ENCODE results near the gene TMEM271.

Gene TMEM271

GRCh38 chr4:571838-572572 lies 4.1 kb downstream of the TMEM271 start:
- no peaks in the 10 kb centered on the region for H3K9me3 ChIP-seq (ENCODE audit: severe bottlenecking)
- TF ChIP-seq, protein P1, sequence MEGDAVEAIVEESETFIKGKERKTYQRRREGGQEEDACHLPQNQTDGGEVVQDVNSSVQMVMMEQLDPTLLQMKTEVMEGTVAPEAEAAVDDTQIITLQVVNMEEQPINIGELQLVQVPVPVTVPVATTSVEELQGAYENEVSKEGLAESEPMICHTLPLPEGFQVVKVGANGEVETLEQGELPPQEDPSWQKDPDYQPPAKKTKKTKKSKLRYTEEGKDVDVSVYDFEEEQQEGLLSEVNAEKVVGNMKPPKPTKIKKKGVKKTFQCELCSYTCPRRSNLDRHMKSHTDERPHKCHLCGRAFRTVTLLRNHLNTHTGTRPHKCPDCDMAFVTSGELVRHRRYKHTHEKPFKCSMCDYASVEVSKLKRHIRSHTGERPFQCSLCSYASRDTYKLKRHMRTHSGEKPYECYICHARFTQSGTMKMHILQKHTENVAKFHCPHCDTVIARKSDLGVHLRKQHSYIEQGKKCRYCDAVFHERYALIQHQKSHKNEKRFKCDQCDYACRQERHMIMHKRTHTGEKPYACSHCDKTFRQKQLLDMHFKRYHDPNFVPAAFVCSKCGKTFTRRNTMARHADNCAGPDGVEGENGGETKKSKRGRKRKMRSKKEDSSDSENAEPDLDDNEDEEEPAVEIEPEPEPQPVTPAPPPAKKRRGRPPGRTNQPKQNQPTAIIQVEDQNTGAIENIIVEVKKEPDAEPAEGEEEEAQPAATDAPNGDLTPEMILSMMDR (IDR thresholded peaks at IDR 0.05; ENCODE audit: poor library complexity, severe bottlenecking), result no peak
- H3K27me3 ChIP-seq (ENCODE audit: insufficient read depth, poor library complexity, severe bottlenecking), result peaks cover 29% of the 10 kb centered on the region
- H3K4me1 ChIP-seq (ENCODE audit: insufficient read depth, poor library complexity, severe bottlenecking), result no peaks in the 10 kb centered on the region
- DNase-seq (ENCODE audit: low spot score) (no peak), ATAC-seq (ENCODE audit: low read depth) (no peak)
- no peak overlapping the region for H3K27ac ChIP-seq (ENCODE audit: poor library complexity, severe bottlenecking)
- no peak overlapping the region for H3K4me3 ChIP-seq (ENCODE audit: severe bottlenecking)
- no peaks in the 10 kb centered on the region for H3K36me3 ChIP-seq (ENCODE audit: low read depth)

DNA sequence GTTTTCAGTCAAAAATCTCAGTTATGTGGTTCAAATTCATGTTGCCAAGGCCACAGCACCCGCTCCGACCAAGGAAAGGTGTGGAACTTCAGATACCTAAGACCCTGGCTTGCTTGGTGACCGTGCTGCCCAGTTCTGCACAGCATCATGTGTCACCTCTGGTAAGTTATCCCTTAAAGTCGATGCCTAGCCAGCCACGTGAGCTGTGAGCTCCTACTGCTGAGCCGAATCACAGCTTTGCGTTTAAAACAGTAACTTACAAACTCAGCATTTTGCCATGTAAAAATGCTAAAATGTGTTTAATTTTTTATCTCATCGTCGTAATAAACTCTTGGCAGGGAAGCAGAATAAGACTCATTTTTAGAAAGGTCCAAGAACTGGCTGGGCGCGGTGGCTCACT lies 5.3 kb downstream of the TMEM271 start:
- no peak for DNase-seq (ENCODE audit: low spot score)

GRCh38 chr4:569958-570667 lies 6.0 kb downstream of the TMEM271 start:
- Histone ChIP-seq H3K4me1 (ENCODE audit: insufficient read depth, poor library complexity, severe bottlenecking) (no peaks in the 10 kb centered on the region), H3K27me3 (ENCODE audit: insufficient read depth, poor library complexity, severe bottlenecking) (peaks cover 24% of the 10 kb centered on the region), H3K4me3 (ENCODE audit: severe bottlenecking) (no peak overlapping the region), H3K9me3 (ENCODE audit: severe bottlenecking) (no peaks in the 10 kb centered on the region), H3K27ac (ENCODE audit: poor library complexity, severe bottlenecking) (no peak overlapping the region), H3K36me3 (ENCODE audit: low read depth) (no peaks in the 10 kb centered on the region)
- TF ChIP-seq, protein P1 (IDR thresholded peaks at IDR 0.05; ENCODE audit: poor library complexity, severe bottlenecking), result no peak
- no peak for DNase-seq (ENCODE audit: low spot score)
- no peak for ATAC-seq (ENCODE audit: low read depth)

More for the DNA sequence above, 5.3 kb downstream of the TMEM271 start:
- H3K4me3 ChIP-seq (ENCODE audit: severe bottlenecking), result no peak overlapping the region
- no peak for ATAC-seq (ENCODE audit: low read depth)
- peaks cover 24% of the 10 kb centered on the region for H3K27me3 ChIP-seq (ENCODE audit: insufficient read depth, poor library complexity, severe bottlenecking)
- no peaks in the 10 kb centered on the region for H3K36me3 ChIP-seq (ENCODE audit: low read depth)
- no peaks in the 10 kb centered on the region for H3K9me3 ChIP-seq (ENCODE audit: severe bottlenecking)
- H3K4me1 ChIP-seq (ENCODE audit: insufficient read depth, poor library complexity, severe bottlenecking), result no peaks in the 10 kb centered on the region
- no peak overlapping the region for H3K27ac ChIP-seq (ENCODE audit: poor library complexity, severe bottlenecking)
- TF ChIP-seq, protein P1 (IDR thresholded peaks at IDR 0.05; ENCODE audit: poor library complexity, severe bottlenecking), result no peak

- Histone ChIP-seq H3K9me3 (ENCODE audit: severe bottlenecking) (no peaks in the 10 kb centered on the region), H3K27me3 (ENCODE audit: insufficient read depth, poor library complexity, severe bottlenecking) (peaks cover 14% of the 10 kb centered on the region), H3K36me3 (ENCODE audit: low read depth) (no peaks in the 10 kb centered on the region), H3K27ac (ENCODE audit: poor library complexity, severe bottlenecking) (no peak overlapping the region), H3K4me3 (ENCODE audit: severe bottlenecking) (no peak overlapping the region), H3K4me1 (ENCODE audit: insufficient read depth, poor library complexity, severe bottlenecking) (no peaks in the 10 kb centered on the region)
- TF ChIP-seq, protein P1 (IDR thresholded peaks at IDR 0.05; ENCODE audit: poor library complexity, severe bottlenecking), result no peak
- ATAC-seq (ENCODE audit: low read depth) (no peak), DNase-seq (ENCODE audit: low spot score) (no peak)
These were observed 7.1 kb downstream of the TMEM271 start for GRCh38 chr4:568962-569361.

- Histone ChIP-seq H3K27me3 (ENCODE audit: insufficient read depth, poor library complexity, severe bottlenecking) (peaks cover 8% of the 10 kb centered on the region), H3K4me3 (ENCODE audit: severe bottlenecking) (no peak overlapping the region), H3K4me1 (ENCODE audit: insufficient read depth, poor library complexity, severe bottlenecking) (no peaks in the 10 kb centered on the region), H3K36me3 (ENCODE audit: low read depth) (no peaks in the 10 kb centered on the region), H3K9me3 (ENCODE audit: severe bottlenecking) (no peaks in the 10 kb centered on the region), H3K27ac (ENCODE audit: poor library complexity, severe bottlenecking) (no peak overlapping the region)
- DNase-seq (ENCODE audit: low spot score) (no peak), ATAC-seq (ENCODE audit: low read depth) (no peak)
- TF ChIP-seq, protein P1 (IDR thresholded peaks at IDR 0.05; ENCODE audit: poor library complexity, severe bottlenecking), result no peak
These were observed 7.8 kb downstream of the TMEM271 start for GRCh38 chr4:568351-568652.

Data from RWPE2 (cell line).